Colon (tissue), 2 donors: ENCODE measurements around the gene SLC9C2.
"Not testable (repeated sequence)": the region's sequence is repeated elsewhere in the genome, so short reads cannot be mapped to it uniquely, and the experiment has no call there.

Source experiments
- FAIRE-seq: peaks from 2 replicates; lab custom pipeline; 2012; peaks lifted over from hg19 to GRCh38; lab: Jason Lieb, UNC
- donor health status: control.
- donor health status: control.

Gene SLC9C2

GRCh38 chr1:173481195-173481772, 121.6 kb downstream of the SLC9C2 start:
- FAIRE-seq: no peak

- no peak for FAIRE-seq
These were observed 123.2 kb downstream of the SLC9C2 start for GRCh38 chr1:173479649-173480048.

- FAIRE-seq: no peak
These were observed 124.7 kb downstream of the SLC9C2 start for GRCh38 chr1:173478094-173478674.

- FAIRE-seq: no peak
These were observed 125.4 kb downstream of the SLC9C2 start, which contains the start of gene PRDX6 for GRCh38 chr1:173477286-173478093. PRDX6 (plus strand) TSS chr1:173477335; CDS start chr1:173477398, 63 bp downstream.

GRCh38 chr1:173476665-173477285, 126.1 kb downstream of the SLC9C2 start:
- FAIRE-seq: no peak

- no peak for FAIRE-seq
These were observed 126.6 kb downstream of the SLC9C2 start for GRCh38 chr1:173476197-173476664.

- no peak for FAIRE-seq
These were observed 127.2 kb downstream of the SLC9C2 start for GRCh38 chr1:173475564-173476196.

- not testable (repeated sequence) for FAIRE-seq
These were observed 128.0 kb downstream of the SLC9C2 start for GRCh38 chr1:173474780-173475421.

GRCh38 chr1:173474097-173474779, 128.6 kb downstream of the SLC9C2 start:
- FAIRE-seq: no peak

- FAIRE-seq: no peak
These were observed 129.3 kb downstream of the SLC9C2 start for GRCh38 chr1:173473599-173474011.

- no peak for FAIRE-seq
These were observed 132.3 kb downstream of the SLC9C2 start for GRCh38 chr1:173470608-173471007.

- no peak for FAIRE-seq
These were observed 133.2 kb downstream of the SLC9C2 start for GRCh38 chr1:173469656-173470055.

GRCh38 chr1:173467426-173467825, 135.4 kb downstream of the SLC9C2 start:
- no peak for FAIRE-seq

- not testable (repeated sequence) for FAIRE-seq
These were observed 138.7 kb downstream of the SLC9C2 start for GRCh38 chr1:173464185-173464584.

- FAIRE-seq: not testable (repeated sequence)
These were observed 140.2 kb downstream of the SLC9C2 start for GRCh38 chr1:173462666-173463065.

- no peak for FAIRE-seq
These were observed 143.0 kb downstream of the SLC9C2 start for GRCh38 chr1:173459885-173460284.

GRCh38 chr1:173454966-173455524, 147.8 kb downstream of the SLC9C2 start:
- no peak for FAIRE-seq

GRCh38 chr1:173453982-173454381, 148.9 kb downstream of the SLC9C2 start:
- FAIRE-seq: no peak

GRCh38 chr1:173451981-173452380, 150.9 kb downstream of the SLC9C2 start:
- no peak for FAIRE-seq
